Endothelial cell (in vitro differentiated cells): ENCODE data around the gene EOMES. TPM values are rescaled to one million over a fixed set of nuclear protein-coding genes. Genes with fewer than 3 reads are reported as not detected.

Experiments
- DNase-seq: peaks from one replicate; pipeline ENCODE4 v3.0.0; 2021; ENCODE audit warnings: low spot score
- H3K27ac Mint-ChIP-seq: one replicate; pipeline ENCODE4 v1.8.0; 2021; ENCODE audit warnings: mixed read lengths, inconsistent platforms; ENCODE audit not compliant: unreplicated experiment
- H3K27me3 Mint-ChIP-seq: one replicate; pipeline ENCODE4 v1.8.0; 2021; ENCODE audit warnings: mild to moderate bottlenecking, moderate library complexity, mixed read lengths, inconsistent platforms; ENCODE audit not compliant: unreplicated experiment
- H3K36me3 Mint-ChIP-seq: one replicate; pipeline ENCODE4 v1.8.0; 2021; ENCODE audit warnings: mild to moderate bottlenecking, low read depth, mixed read lengths, inconsistent platforms; ENCODE audit not compliant: unreplicated experiment
- H3K4me1 Mint-ChIP-seq: one replicate; pipeline ENCODE4 v1.8.0; 2021; ENCODE audit warnings: mild to moderate bottlenecking, mixed read lengths, inconsistent platforms; ENCODE audit not compliant: unreplicated experiment
- H3K4me3 Mint-ChIP-seq: one replicate; pipeline ENCODE4 v1.8.0; 2021; ENCODE audit warnings: mild to moderate bottlenecking, mixed read lengths, inconsistent platforms; ENCODE audit not compliant: unreplicated experiment
- H3K9me3 Mint-ChIP-seq: one replicate; pipeline ENCODE4 v1.8.0; 2021; ENCODE audit warnings: mixed read lengths, inconsistent platforms; ENCODE audit not compliant: unreplicated experiment
- total RNA-seq: library from RNA; stranded (reverse); fragmentation: NEBNext Ultra II Directional; extraction: Animal tissue kit (Norgen Biotek cat#: 25700); gene quantifications from one replicate; pipeline ENCODE4 v1.2.1, GENCODE V29; 2021; ENCODE audit not compliant: unreplicated experiment
- TF ChIP-seq, protein P1 (sequence below): fragments of 200-600 bp; sonication (generic); IDR thresholded peaks from one replicate; pipeline ENCODE4 v1.5.0; 2021; ENCODE audit warnings: antibody characterized with exemption; ENCODE audit not compliant: unreplicated experiment

EOMES gene
- total RNA-seq, 1 donor from 2014 or later = 5.1 TPM

- Mint-ChIP-seq H3K4me1 (peaks cover 29% of the 10 kb centered on the region), H3K27ac (no peak overlapping the region), H3K4me3 (no peak overlapping the region), H3K27me3 (no peaks in the 10 kb centered on the region), H3K9me3 (no peaks in the 10 kb centered on the region), H3K36me3 (no peaks in the 10 kb centered on the region)
- no peak for DNase-seq
- TF ChIP-seq, protein P1, sequence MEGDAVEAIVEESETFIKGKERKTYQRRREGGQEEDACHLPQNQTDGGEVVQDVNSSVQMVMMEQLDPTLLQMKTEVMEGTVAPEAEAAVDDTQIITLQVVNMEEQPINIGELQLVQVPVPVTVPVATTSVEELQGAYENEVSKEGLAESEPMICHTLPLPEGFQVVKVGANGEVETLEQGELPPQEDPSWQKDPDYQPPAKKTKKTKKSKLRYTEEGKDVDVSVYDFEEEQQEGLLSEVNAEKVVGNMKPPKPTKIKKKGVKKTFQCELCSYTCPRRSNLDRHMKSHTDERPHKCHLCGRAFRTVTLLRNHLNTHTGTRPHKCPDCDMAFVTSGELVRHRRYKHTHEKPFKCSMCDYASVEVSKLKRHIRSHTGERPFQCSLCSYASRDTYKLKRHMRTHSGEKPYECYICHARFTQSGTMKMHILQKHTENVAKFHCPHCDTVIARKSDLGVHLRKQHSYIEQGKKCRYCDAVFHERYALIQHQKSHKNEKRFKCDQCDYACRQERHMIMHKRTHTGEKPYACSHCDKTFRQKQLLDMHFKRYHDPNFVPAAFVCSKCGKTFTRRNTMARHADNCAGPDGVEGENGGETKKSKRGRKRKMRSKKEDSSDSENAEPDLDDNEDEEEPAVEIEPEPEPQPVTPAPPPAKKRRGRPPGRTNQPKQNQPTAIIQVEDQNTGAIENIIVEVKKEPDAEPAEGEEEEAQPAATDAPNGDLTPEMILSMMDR = no peak
These were observed 52.5 kb downstream of the EOMES start for GRCh38 chr3:27669591-27669990.

DNA sequence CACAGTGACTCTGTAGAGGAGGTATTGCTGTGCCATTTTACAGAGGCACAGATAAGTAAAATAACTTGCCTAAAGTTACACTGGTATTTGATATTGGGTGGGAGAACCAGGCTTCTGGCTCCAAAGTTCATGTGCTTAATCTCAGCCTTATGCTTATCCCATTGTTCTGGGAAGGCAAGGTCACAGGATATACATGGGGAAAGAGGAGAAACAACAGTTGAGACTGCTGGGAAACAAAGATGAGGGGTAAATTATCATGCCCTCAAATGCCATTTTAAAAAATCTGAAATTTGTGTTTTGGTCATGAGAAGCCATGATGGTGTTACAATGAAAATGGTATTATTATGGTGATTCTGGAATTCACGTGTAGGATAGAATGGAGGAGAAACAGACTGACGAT is 54.4 kb downstream of the EOMES start:
- H3K4me1 Mint-ChIP-seq = peaks cover 21% of the 10 kb centered on the region
- no peak for DNase-seq
- no peaks in the 10 kb centered on the region for H3K36me3 Mint-ChIP-seq
- no peaks in the 10 kb centered on the region for H3K27me3 Mint-ChIP-seq
- H3K27ac Mint-ChIP-seq = peak overlapping the region; percentile 45
- H3K4me3 Mint-ChIP-seq = no peak overlapping the region
- no peaks in the 10 kb centered on the region for H3K9me3 Mint-ChIP-seq
- TF ChIP-seq, protein P1 = no peak

DNA sequence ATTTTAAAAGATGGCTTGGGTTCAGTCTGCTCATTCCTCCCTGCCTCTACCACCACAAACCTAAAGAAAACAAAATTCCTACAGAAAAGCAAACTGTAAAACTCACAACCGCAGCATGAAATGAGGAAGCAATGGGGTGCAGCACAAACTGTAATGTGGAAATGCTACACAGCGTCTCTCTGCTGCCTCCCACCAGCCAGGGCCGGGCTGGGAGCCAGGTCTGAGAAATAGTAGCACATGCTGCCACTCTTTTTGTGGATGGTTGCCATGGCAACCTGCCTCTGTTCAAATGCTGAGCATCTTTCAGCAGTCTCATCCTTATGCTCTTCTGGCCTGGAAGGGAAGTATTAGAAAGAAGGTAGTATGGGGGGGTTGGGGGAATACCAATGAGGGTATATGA is 55.4 kb downstream of the EOMES start:
- no peaks in the 10 kb centered on the region for H3K27me3 Mint-ChIP-seq
- peak; percentile 61 for DNase-seq
- H3K4me1 Mint-ChIP-seq = peaks cover 21% of the 10 kb centered on the region
- H3K27ac Mint-ChIP-seq = peak overlapping the region; percentile 93
- H3K9me3 Mint-ChIP-seq = no peaks in the 10 kb centered on the region
- TF ChIP-seq, protein P1 = no peak
- H3K4me3 Mint-ChIP-seq = no peak overlapping the region
- peaks cover under 1% of the 10 kb centered on the region for H3K36me3 Mint-ChIP-seq

GRCh38 chr3:27666272-27666671 is 55.9 kb downstream of the EOMES start:
- TF ChIP-seq, protein P1 = no peak
- peak overlapping the region; percentile 93 for H3K27ac Mint-ChIP-seq
- no peak for DNase-seq
- peaks cover 4% of the 10 kb centered on the region for H3K36me3 Mint-ChIP-seq
- H3K27me3 Mint-ChIP-seq = no peaks in the 10 kb centered on the region
- no peak overlapping the region for H3K4me3 Mint-ChIP-seq
- H3K9me3 Mint-ChIP-seq = no peaks in the 10 kb centered on the region
- peaks cover 21% of the 10 kb centered on the region for H3K4me1 Mint-ChIP-seq

Other genes starting within 250 kb of the EOMES start
- gene SLC4A7, start 237.9 kb downstream of the EOMES start, total RNA-seq = 29.1 TPM